ENCODE results near the gene MGLL.

- no peak for TF ChIP-seq CTCF (IDR thresholded peaks at IDR 0.05)
- TF ChIP-seq POLR2AphosphoS5 (IDR thresholded peaks at IDR 0.05), result no peak
Measured at GRCh38 chr3:127812151-127812550, 10.2 kb downstream of the MGLL start.
